A673 (cell line): ENCODE results near the gene TMC4. TPM values are rescaled to one million over a fixed set of nuclear protein-coding genes. Genes with fewer than 3 reads are reported as not detected.
A peak's percentile ranks its signal among the peaks of the same experiment; 100 is the strongest.

Experiments
- BruUV-seq: library from RNA; stranded (reverse); fragments of 400-500 nt; replicated peaks from 2 replicates; lab custom pipeline; 2021; lab: Mats Ljungman, UMichigan
- CTCF ChIA-PET: fragments of 300-600 bp; sonication (Branson Sonifier 250); formaldehyde crosslinking; loops from one replicate; lab custom pipeline; 2022; ENCODE audit warnings: antibody characterized with exemption; lab: Charles Lee
- POLR2A ChIA-PET: fragments of 300-600 bp; sonication (Branson Sonifier 250); formaldehyde crosslinking; loops from one replicate; lab custom pipeline; 2022; ENCODE audit warnings: antibody characterized with exemption; ENCODE audit not compliant: low non-redundant PET; lab: Charles Lee
- DNase-seq: peaks from one replicate; pipeline ENCODE4 v3.0.0-alpha.2; 2015; ENCODE audit warnings: low spot score
- H3K27ac ChIP-seq: fragments of 200-600 bp; sonication (generic); 2 replicates; pipeline ENCODE4 v1.5.1; 2016; ENCODE audit warnings: mixed run types, low read depth, mild to moderate bottlenecking, mixed read lengths, antibody characterized with exemption, low read length; ENCODE audit not compliant: poor library complexity, severe bottlenecking
- H3K27me3 ChIP-seq: fragments of 200-600 bp; sonication (generic); replicated peaks from 2 replicates; pipeline ENCODE4 v1.6.1; 2017; ENCODE audit warnings: mixed run types, low read depth, mild to moderate bottlenecking, mixed read lengths, antibody characterized with exemption, low read length; ENCODE audit not compliant: insufficient read depth, poor library complexity
- H3K36me3 ChIP-seq: fragments of 200-600 bp; sonication (generic); 2 replicates; pipeline ENCODE4 v1.6.1; 2016; ENCODE audit warnings: mixed run types, mild to moderate bottlenecking, mixed read lengths, antibody characterized with exemption, low read length; ENCODE audit not compliant: insufficient read depth, poor library complexity, severe bottlenecking
- H3K4me1 ChIP-seq: fragments of 200-600 bp; sonication (generic); 2 replicates; pipeline ENCODE4 v1.6.1; 2017; ENCODE audit warnings: mixed run types, mild to moderate bottlenecking, mixed read lengths, antibody characterized with exemption, low read length; ENCODE audit not compliant: insufficient read depth, poor library complexity, severe bottlenecking
- H3K4me3 ChIP-seq: fragments of 200-600 bp; sonication (generic); 2 replicates; pipeline ENCODE4 v1.5.1; 2016; ENCODE audit warnings: low read depth, mixed run types, mild to moderate bottlenecking, mixed read lengths, low read length; ENCODE audit not compliant: poor library complexity, severe bottlenecking
- H3K9me3 ChIP-seq: fragments of 200-600 bp; sonication (generic); 2 replicates; pipeline ENCODE4 v1.6.1; 2016; ENCODE audit warnings: mixed run types, low read depth, mild to moderate bottlenecking, mixed read lengths, antibody characterized with exemption, low read length; ENCODE audit not compliant: poor library complexity, severe bottlenecking
- EZH2 ChIP-seq: fragments of 200-600 bp; sonication (generic); IDR thresholded peaks from 2 replicates; pipeline ENCODE4 v1.6.1; 2017; ENCODE audit warnings: borderline replicate concordance, low read depth, mild to moderate bottlenecking, mixed read lengths, antibody characterized with exemption, low read length; ENCODE audit not compliant: poor library complexity, severe bottlenecking
- intact Hi-C: fragments of 100-400 bp; cut with micrococcal nuclease; formaldehyde crosslinking; loops from one replicate; pipeline ENCODE4 v1.10.0; 2022; ENCODE audit not compliant: unreplicated experiment
- total RNA-seq: library from RNA; stranded (reverse); gene quantifications from 2 replicates; pipeline ENCODE4 v1.2.3, GENCODE V29; 2021
- TF ChIP-seq, protein P1 (sequence below): fragments of 300-800, 200-600 bp; sonication (generic); conservative IDR thresholded peaks from 2 replicates; pipeline ENCODE4 v1.5.1; 2017; ENCODE audit warnings: low read depth, mild to moderate bottlenecking, antibody characterized with exemption, low read length, moderate library complexity, mixed read lengths

Gene TMC4
- total RNA-seq, 1 experiment from 2014 or later = 0.58 TPM

GRCh38 chr19:54149021-54149812 is 23.7 kb downstream of the TMC4 start:
- ChIA-PET POLR2A (no interaction called here), CTCF (no interaction called here)
- DNase-seq = no peak
- no peak for TF ChIP-seq EZH2
- TF ChIP-seq, protein P1, sequence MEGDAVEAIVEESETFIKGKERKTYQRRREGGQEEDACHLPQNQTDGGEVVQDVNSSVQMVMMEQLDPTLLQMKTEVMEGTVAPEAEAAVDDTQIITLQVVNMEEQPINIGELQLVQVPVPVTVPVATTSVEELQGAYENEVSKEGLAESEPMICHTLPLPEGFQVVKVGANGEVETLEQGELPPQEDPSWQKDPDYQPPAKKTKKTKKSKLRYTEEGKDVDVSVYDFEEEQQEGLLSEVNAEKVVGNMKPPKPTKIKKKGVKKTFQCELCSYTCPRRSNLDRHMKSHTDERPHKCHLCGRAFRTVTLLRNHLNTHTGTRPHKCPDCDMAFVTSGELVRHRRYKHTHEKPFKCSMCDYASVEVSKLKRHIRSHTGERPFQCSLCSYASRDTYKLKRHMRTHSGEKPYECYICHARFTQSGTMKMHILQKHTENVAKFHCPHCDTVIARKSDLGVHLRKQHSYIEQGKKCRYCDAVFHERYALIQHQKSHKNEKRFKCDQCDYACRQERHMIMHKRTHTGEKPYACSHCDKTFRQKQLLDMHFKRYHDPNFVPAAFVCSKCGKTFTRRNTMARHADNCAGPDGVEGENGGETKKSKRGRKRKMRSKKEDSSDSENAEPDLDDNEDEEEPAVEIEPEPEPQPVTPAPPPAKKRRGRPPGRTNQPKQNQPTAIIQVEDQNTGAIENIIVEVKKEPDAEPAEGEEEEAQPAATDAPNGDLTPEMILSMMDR = no peak
- no peaks in the 10 kb centered on the region for H3K9me3 ChIP-seq
- BruUV-seq = no TSS peak
- H3K4me1 ChIP-seq = no peaks in the 10 kb centered on the region
- intact Hi-C loops = no loop called here
- peaks cover 94% of the 10 kb centered on the region for H3K36me3 ChIP-seq
- no peak overlapping the region for H3K27ac ChIP-seq
- H3K27me3 ChIP-seq = no peaks in the 10 kb centered on the region
- H3K4me3 ChIP-seq = no peak overlapping the region

DNA sequence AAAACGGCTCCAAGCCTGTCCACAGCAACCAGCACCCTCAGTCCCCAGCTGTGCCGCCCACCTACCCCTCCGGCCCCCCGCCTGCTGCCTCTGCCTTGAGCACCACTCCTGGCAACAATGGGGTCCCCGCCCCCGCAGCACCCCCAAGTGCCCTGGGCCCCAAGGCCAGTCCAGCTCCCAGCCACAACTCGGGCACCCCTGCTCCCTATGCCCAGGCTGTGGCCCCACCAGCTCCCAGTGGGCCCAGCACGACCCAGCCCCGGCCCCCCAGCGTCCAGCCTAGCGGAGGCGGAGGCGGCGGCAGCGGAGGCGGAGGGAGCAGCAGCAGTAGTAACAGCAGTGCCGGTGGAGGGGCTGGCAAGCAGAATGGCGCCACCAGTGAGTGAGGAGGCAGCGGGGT is 24.8 kb downstream of the TMC4 start:
- Histone ChIP-seq H3K27me3 (no peaks in the 10 kb centered on the region), H3K4me1 (no peaks in the 10 kb centered on the region), H3K36me3 (peaks cover 94% of the 10 kb centered on the region), H3K27ac (no peak overlapping the region), H3K4me3 (no peak overlapping the region), H3K9me3 (no peaks in the 10 kb centered on the region)
- intact Hi-C loops = no loop called here
- ChIA-PET POLR2A (no interaction called here), CTCF (no interaction called here)
- TF ChIP-seq EZH2 = no peak
- TF ChIP-seq, protein P1 = no peak
- DNase-seq = no peak
- TSS peak; percentile 15 for BruUV-seq

DNA sequence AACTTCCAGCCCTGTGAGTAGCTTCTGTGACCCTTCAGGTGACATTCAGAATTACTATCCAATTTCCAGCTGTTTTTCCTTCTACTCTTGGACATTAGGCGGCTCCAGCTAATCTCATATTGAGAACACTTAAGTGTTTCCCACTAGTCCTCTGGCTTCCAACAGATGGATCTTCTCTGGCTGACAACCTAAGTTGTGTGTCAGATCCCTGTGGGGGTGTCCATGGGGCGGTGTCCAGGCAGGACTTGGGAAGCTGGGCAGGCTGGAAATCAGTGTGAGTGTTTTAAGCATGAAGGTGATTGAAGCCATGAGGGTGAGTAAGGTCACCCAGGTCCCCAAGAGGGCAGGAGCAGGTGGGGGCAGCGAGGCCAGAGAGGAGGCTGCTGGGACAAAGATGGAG is 25.3 kb downstream of the TMC4 start:
- DNase-seq = no peak
- BruUV-seq = no TSS peak
- TF ChIP-seq EZH2 = no peak
- TF ChIP-seq, protein P1 = no peak

More for the DNA sequence above, 25.3 kb downstream of the TMC4 start:
- intact Hi-C loops = no loop called here
- H3K36me3 ChIP-seq = peaks cover 94% of the 10 kb centered on the region
- H3K4me1 ChIP-seq = no peaks in the 10 kb centered on the region
- H3K9me3 ChIP-seq = no peaks in the 10 kb centered on the region
- no peak overlapping the region for H3K4me3 ChIP-seq
- H3K27me3 ChIP-seq = no peaks in the 10 kb centered on the region
- CTCF ChIA-PET = no interaction called here
- H3K27ac ChIP-seq = no peak overlapping the region
- POLR2A ChIA-PET = no interaction called here
